B cell (primary cell): Measurements from ENCODE around the gene DAPK3. TPM values are rescaled to one million over a fixed set of nuclear protein-coding genes. Genes with fewer than 3 reads are reported as not detected.

Experiments
- ATAC-seq: fragments of 200-7000 bp; cut with Tn5 transposase; one replicate; pipeline ENCODE4 v1.10.0; 2021; ENCODE audit warnings: low read depth, mild to moderate bottlenecking, moderate number of reproducible peaks, moderate library complexity
- CTCF ChIA-PET: fragments of 350-600 bp; sonication (Branson Sonifier 250); formaldehyde crosslinking; loops from one replicate; lab custom pipeline; 2021; ENCODE audit warnings: antibody characterized with exemption, inconsistent platforms; lab: Charles Lee
- POLR2A ChIA-PET: fragments of 350-600 bp; sonication (Branson Sonifier 250); formaldehyde crosslinking; loops from one replicate; lab custom pipeline; 2021; ENCODE audit warnings: antibody characterized with exemption; lab: Charles Lee
- DNase-seq: peaks from one replicate; pipeline ENCODE4 v3.0.0; 2013
- H2AFZ ChIP-seq: 2 replicates; pipeline ENCODE4 v1.6.1; 2012; ENCODE audit warnings: mild to moderate bottlenecking, low read depth, low read length; ENCODE audit not compliant: insufficient read depth, poor library complexity, severe bottlenecking
- H3K27ac ChIP-seq, 2 donors: 1 replicate in 1 of 2; 2 replicates in 1 of 2; pipeline ENCODE4 v1.5.1; 2012 to 2013; ENCODE audit warnings: low read length in 2 of 2, mild to moderate bottlenecking in 2 of 2, moderate library complexity in 1 of 2
- H3K27me3 ChIP-seq, 4 experiments: fragments of 200-600 bp in 1 of 4; sonication (generic) in 1 of 4; replicated peaks in 1 of 4; 1 replicate in 2 of 4; 2 replicates in 2 of 4; pipeline versions ENCODE4 v1.6.1 to v1.7.0; 2013 to 2016; ENCODE audit warnings: low read length in 3 of 4, mild to moderate bottlenecking in 2 of 4, mixed read lengths in 1 of 4, moderate library complexity in 1 of 4; ENCODE audit not compliant: insufficient read depth in 4 of 4, control insufficient read depth in 3 of 4; ENCODE audit errors: control extremely low read depth in 1 of 4
- H3K36me3 ChIP-seq, 2 experiments: replicated peaks in 1 of 2; 1 replicate in 1 of 2; 2 replicates in 1 of 2; pipeline versions ENCODE4 v1.6.1 to v1.7.1; 2013; ENCODE audit warnings: low read length in 1 of 2; ENCODE audit not compliant: insufficient read depth in 2 of 2, control insufficient read depth in 1 of 2; ENCODE audit errors: control extremely low read depth in 1 of 2, extremely low read depth in 1 of 2
- H3K4me1 ChIP-seq, 2 donors: fragments of 200-600 bp in 1 of 2; sonication (generic) in 1 of 2; 1 replicate in 1 of 2; 2 replicates in 1 of 2; pipeline versions ENCODE4 v1.5.1 to v1.6.1; 2013 to 2017; ENCODE audit warnings: low read length in 2 of 2; ENCODE audit not compliant: control insufficient read depth in 2 of 2, insufficient read depth in 2 of 2
- H3K4me2 ChIP-seq: replicated peaks from 2 replicates; pipeline ENCODE3; 2012; ENCODE audit warnings: mild to moderate bottlenecking, low read depth, low read length; ENCODE audit not compliant: poor library complexity, severe bottlenecking
- H3K4me3 ChIP-seq, 5 experiments: fragments of 200-600 bp in 1 of 5; sonication (generic) in 1 of 5; 1 replicate in 3 of 5; 2 replicates in 2 of 5; pipeline versions ENCODE4 v1.5.1 to v1.7.0; 2011 to 2016; ENCODE audit warnings: low read length in 4 of 5, mild to moderate bottlenecking in 4 of 5, low read depth in 2 of 5, control low read depth in 1 of 5, moderate library complexity in 1 of 5; ENCODE audit not compliant: insufficient read depth in 1 of 5; ENCODE audit errors: control extremely low read depth in 1 of 5, extremely low read depth in 1 of 5
- H3K79me2 ChIP-seq: fragments of 200-600 bp; sonication (generic); one replicate; pipeline ENCODE4 v1.6.0; 2016; ENCODE audit warnings: low read length; ENCODE audit not compliant: control insufficient read depth, insufficient read depth
- H3K9ac ChIP-seq: fragments of 200-600 bp; sonication (generic); 2 replicates; pipeline ENCODE4 v1.6.1; 2017; ENCODE audit warnings: mild to moderate bottlenecking, low read length, moderate library complexity
- H3K9me3 ChIP-seq, 3 donors: one replicate each; pipeline versions ENCODE4 v1.6.1 to v1.7.1; 2013; ENCODE audit warnings: low read length in 2 of 3; ENCODE audit not compliant: control insufficient read depth in 2 of 3, insufficient read depth in 1 of 3; ENCODE audit errors: control extremely low read depth in 1 of 3
- H4K20me1 ChIP-seq: 2 replicates; pipeline ENCODE4 v1.6.0; 2012; ENCODE audit warnings: mild to moderate bottlenecking, low read length; ENCODE audit not compliant: insufficient read depth, control insufficient read depth, poor library complexity, severe bottlenecking
- H3K27ac Mint-ChIP-seq: one replicate; pipeline ENCODE4 v1.8.0; 2021; ENCODE audit warnings: mixed read lengths
- H3K27me3 Mint-ChIP-seq: one replicate; pipeline ENCODE4 v1.8.0; 2021; ENCODE audit warnings: mixed read lengths
- H3K4me1 Mint-ChIP-seq: one replicate; pipeline ENCODE4 v1.8.0; 2021; ENCODE audit warnings: mixed read lengths
- H3K4me3 Mint-ChIP-seq: one replicate; pipeline ENCODE4 v1.8.0; 2021; ENCODE audit warnings: mixed read lengths
- H3K9me3 Mint-ChIP-seq: one replicate; pipeline ENCODE4 v1.8.0; 2022; ENCODE audit warnings: mixed read lengths; ENCODE audit not compliant: insufficient read depth
- EZH2 ChIP-seq: IDR thresholded peaks from 2 replicates; pipeline ENCODE4 v1.6.1; 2012; ENCODE audit warnings: borderline replicate concordance, low read depth, mild to moderate bottlenecking, moderate library complexity, low read length; ENCODE audit not compliant: insufficient read depth, poor library complexity, severe bottlenecking
- WGBS: methylation state at CpG from one replicate; pipeline ENCODE4 v1.1.5; 2013; ENCODE audit warnings: missing lambda C conversion rate; ENCODE audit not compliant: insufficient coverage; 5-methylcytosine and 5-hydroxymethylcytosine counted together
- intact Hi-C: fragments of 100-400 bp; cut with micrococcal nuclease; formaldehyde crosslinking; loops from one replicate; pipeline ENCODE4 v1.10.0; 2022
- polyA plus RNA-seq: library from polyadenylated mRNA; depleted of rRNA; stranded (reverse); fragments of >200 nt; gene quantifications from 2 replicates; pipeline ENCODE4 v1.2.3, GENCODE V29; 2012
- total RNA-seq, 2 donors: library from RNA; stranded (reverse); fragments of 120-200 nt in 1 of 2; gene quantifications; 1 replicate in 1 of 2; 2 replicates in 1 of 2; pipeline versions ENCODE4 v1.2.3 to v1.2.4, GENCODE V29; 2013 to 2022
- TF ChIP-seq, protein P1 (sequence below): fragments of 200-600 bp; IDR thresholded peaks from one replicate; pipeline ENCODE4 v1.8.0; 2022; ENCODE audit warnings: antibody characterized with exemption, mild to moderate bottlenecking

The DAPK3 gene
- total and polyA plus RNA-seq, 2 donors (not counting 1 experiment from before 2014, with no cell fraction given) = 32.6 to 47.4 TPM

DNA sequence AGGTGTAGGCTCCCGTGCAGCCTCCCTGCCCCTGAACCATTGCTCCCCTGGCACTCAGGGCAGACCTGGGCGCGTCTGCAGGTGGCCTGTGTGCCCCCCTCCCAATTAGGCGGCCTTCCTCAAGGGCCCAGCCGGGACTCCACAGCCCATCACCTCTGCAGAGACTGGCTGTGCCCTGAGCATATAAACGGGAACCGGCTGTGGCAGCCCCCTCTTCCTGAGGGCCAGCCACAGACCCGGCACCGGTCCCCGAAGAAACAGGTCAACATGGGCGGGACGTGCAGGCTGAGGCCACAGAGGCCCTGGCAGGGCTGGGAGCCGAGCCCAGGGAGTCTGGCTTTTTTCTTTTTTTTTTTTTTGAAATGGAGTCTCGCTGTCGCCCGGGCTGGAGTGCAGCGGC, 48.7 kb upstream of the DAPK3 start:
- H4K20me1 ChIP-seq = peaks cover 68% of the 10 kb centered on the region
- H3K36me3 ChIP-seq = peaks cover 0 to 32% of the 10 kb centered on the region in 2 experiments
- POLR2A ChIA-PET = interaction anchor here (0.6 kb wide), 1 partner anchor 13 kb away, joined by 3 read pairs; no protein-coding TSS in a partner anchor
- ATAC-seq (no peak), DNase-seq (no peak)
- Mint-ChIP-seq H3K27ac (no peak overlapping the region), H3K4me1 (peaks cover 6% of the 10 kb centered on the region), H3K4me3 (no peak overlapping the region), H3K27me3 (no peaks in the 10 kb centered on the region), H3K9me3 (no peaks in the 10 kb centered on the region)
- no peak overlapping the region for H3K9ac ChIP-seq
- no peak overlapping the region for H2AFZ ChIP-seq
- peaks cover 0 to 17% (median 1%) of the 10 kb centered on the region in 3 donors for H3K9me3 ChIP-seq
- 65% methylated on average over 13 of the region's 17 CpGs for WGBS
- no peak overlapping the region for H3K4me2 ChIP-seq
- H3K79me2 ChIP-seq = peaks cover 84% of the 10 kb centered on the region
- H3K4me1 ChIP-seq = no peaks in the 10 kb centered on the region
- intact Hi-C loops = no loop called here
- H3K4me3 ChIP-seq = no peak overlapping the region
- no peaks in the 10 kb centered on the region for H3K27me3 ChIP-seq
- CTCF ChIA-PET = interaction anchor here (0.5 kb wide), 1 partner anchor 63 kb away, joined by 3 read pairs; no protein-coding TSS in a partner anchor
- no peak overlapping the region for H3K27ac ChIP-seq
- TF ChIP-seq, protein P1, sequence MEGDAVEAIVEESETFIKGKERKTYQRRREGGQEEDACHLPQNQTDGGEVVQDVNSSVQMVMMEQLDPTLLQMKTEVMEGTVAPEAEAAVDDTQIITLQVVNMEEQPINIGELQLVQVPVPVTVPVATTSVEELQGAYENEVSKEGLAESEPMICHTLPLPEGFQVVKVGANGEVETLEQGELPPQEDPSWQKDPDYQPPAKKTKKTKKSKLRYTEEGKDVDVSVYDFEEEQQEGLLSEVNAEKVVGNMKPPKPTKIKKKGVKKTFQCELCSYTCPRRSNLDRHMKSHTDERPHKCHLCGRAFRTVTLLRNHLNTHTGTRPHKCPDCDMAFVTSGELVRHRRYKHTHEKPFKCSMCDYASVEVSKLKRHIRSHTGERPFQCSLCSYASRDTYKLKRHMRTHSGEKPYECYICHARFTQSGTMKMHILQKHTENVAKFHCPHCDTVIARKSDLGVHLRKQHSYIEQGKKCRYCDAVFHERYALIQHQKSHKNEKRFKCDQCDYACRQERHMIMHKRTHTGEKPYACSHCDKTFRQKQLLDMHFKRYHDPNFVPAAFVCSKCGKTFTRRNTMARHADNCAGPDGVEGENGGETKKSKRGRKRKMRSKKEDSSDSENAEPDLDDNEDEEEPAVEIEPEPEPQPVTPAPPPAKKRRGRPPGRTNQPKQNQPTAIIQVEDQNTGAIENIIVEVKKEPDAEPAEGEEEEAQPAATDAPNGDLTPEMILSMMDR = no peak
- no peak for TF ChIP-seq EZH2

DNA sequence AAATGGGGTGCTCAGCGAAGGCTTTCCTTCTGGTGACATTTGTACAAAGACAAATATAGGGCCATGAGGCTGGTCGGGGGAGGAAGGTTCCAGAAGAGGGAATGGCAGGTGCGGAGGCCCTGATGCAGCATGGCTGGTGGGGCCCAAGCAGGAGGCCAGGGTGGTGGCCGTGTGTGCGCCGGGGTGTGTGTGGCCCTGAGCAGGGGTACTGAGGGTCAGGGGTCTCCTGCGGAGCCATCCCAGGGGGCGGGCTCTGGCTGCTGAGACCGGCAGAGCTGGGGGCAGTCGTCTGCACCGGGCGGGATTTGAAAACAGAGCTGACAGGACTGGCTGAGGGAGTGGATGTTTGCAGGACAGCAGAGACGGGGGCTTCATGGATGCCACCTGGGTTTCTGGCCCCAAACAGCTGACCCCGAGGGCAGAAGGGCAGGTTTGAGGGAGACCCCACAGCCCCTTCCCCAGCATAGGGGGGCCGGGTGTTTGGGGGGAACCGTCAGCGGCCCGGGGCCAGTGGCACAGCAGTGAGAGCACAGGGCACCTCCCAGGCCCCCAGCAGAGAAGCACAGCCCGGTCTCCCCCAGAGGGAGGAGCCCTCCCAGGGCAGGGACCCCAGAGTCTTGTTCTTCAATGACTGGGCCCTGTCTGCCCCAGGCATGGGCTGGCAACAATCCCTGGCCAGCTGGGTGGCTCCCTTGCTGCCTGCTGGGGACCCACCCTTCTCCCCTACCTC, 48.0 kb upstream of the DAPK3 start:
- peak overlapping the region; percentile 10 for H3K27ac Mint-ChIP-seq
- ChIA-PET CTCF (interaction anchor here (0.5 kb wide), 1 partner anchor 63 kb away, joined by 3 read pairs; no protein-coding TSS in a partner anchor), POLR2A (interaction anchor here (0.6 kb wide), 1 partner anchor 12 kb away, joined by 3 read pairs; no protein-coding TSS in a partner anchor)
- no peak overlapping the region for H3K4me3 ChIP-seq
- peaks cover 0 to 17% (median 1%) of the 10 kb centered on the region in 3 donors for H3K9me3 ChIP-seq
- intact Hi-C loops = no loop called here
- DNase-seq (no peak), ATAC-seq (no peak)
- peaks cover 74% of the 10 kb centered on the region for H4K20me1 ChIP-seq
- H3K27me3 ChIP-seq = no peaks in the 10 kb centered on the region
- no peaks in the 10 kb centered on the region for H3K27me3 Mint-ChIP-seq
- no peak overlapping the region for H3K4me2 ChIP-seq
- peaks cover 88% of the 10 kb centered on the region for H3K79me2 ChIP-seq
- no peak overlapping the region for H3K9ac ChIP-seq
- WGBS = 96% methylated on average over 19 of the region's 19 CpGs
- peaks cover 0 to 35% of the 10 kb centered on the region in 2 experiments for H3K36me3 ChIP-seq
- no peak overlapping the region for H2AFZ ChIP-seq
- peaks cover 7% of the 10 kb centered on the region for H3K4me1 Mint-ChIP-seq
- TF ChIP-seq, protein P1 = no peak
- no peak for TF ChIP-seq EZH2
- no peaks in the 10 kb centered on the region for H3K9me3 Mint-ChIP-seq
- H3K4me3 Mint-ChIP-seq = no peak overlapping the region
- H3K27ac ChIP-seq = no peak overlapping the region
- H3K4me1 ChIP-seq = no peaks in the 10 kb centered on the region
